DOHH2 (cell line): Measurements from ENCODE around the gene LRP4.

Source experiments
- CTCF ChIP-seq: fragments of 200-600 bp; sonication (generic); IDR thresholded peaks from one replicate; pipeline ENCODE4 v1.5.1; 2014; ENCODE audit warnings: antibody characterized with exemption, mild to moderate bottlenecking, low read depth, low read length; ENCODE audit not compliant: poor library complexity, severe bottlenecking
- EZH2phosphoT487 ChIP-seq: fragments of 200-600 bp; sonication (generic); IDR thresholded peaks from 2 replicates; pipeline ENCODE4 v1.6.1; 2017; ENCODE audit warnings: borderline replicate concordance, mild to moderate bottlenecking, antibody characterized with exemption, low read length, moderate library complexity, mixed read lengths

- TF ChIP-seq CTCF (no peak), EZH2phosphoT487 (no peak)
These were observed 10.7 kb downstream of the LRP4 start for GRCh38 chr11:46907606-46908005.
